ENCODE measurements around the gene LARGE1. TPM values are rescaled to one million over a fixed set of nuclear protein-coding genes. Genes with fewer than 3 reads are reported as not detected.

LARGE1 gene
- total and polyA plus RNA-seq, 10 donors, result 1.9 to 35.8 (median 22.8) TPM

GRCh38 chr22:33470456-33470855 lies 449.8 kb downstream of the LARGE1 start:
- no peaks in the 10 kb centered on the region for H3K27me3 ChIP-seq (replicated peaks in 1 of 7)
- H3K4me3 ChIP-seq, result no peak overlapping the region
- no peaks in the 10 kb centered on the region for H3K9me3 ChIP-seq
- TF ChIP-seq POLR2AphosphoS5 (IDR thresholded peaks at IDR 0.05), result no peak
- TF ChIP-seq CTCF (IDR thresholded peaks at IDR 0.05 in 8 of 11, conservative IDR thresholded peaks at IDR 0.05 in 3 of 11), result no peak
- TF ChIP-seq POLR2A (IDR thresholded peaks at IDR 0.05), result no peak
- DNase-seq, result no peak
- no peaks in the 10 kb centered on the region for H3K36me3 ChIP-seq
- no peaks in the 10 kb centered on the region for H3K4me1 ChIP-seq
- intact Hi-C loops (cut with DNase I; ENCODE audit: low total_unique reads), result no loop called here
- 53 to 70% (median 60%) methylated on average over 6 of the region's 6 CpGs for WGBS, 5 donors
- H3K27ac ChIP-seq, result no peak overlapping the region

- Histone ChIP-seq H3K27ac (no peak overlapping the region), H3K4me1 (no peaks in the 10 kb centered on the region), H3K9me3 (peaks cover 0 to 7% (median 2%) of the 10 kb centered on the region in 8 donors), H3K4me3 (no peak overlapping the region), H3K27me3 (replicated peaks in 1 of 7) (no peaks in the 10 kb centered on the region), H3K36me3 (no peaks in the 10 kb centered on the region)
- intact Hi-C loops (cut with DNase I; ENCODE audit: low total_unique reads), result no loop called here
- WGBS, 5 donors, result 71 to 95% (median 90%) methylated on average over 5 of the region's 5 CpGs
- TF ChIP-seq POLR2A (IDR thresholded peaks at IDR 0.05) (no peak), CTCF (IDR thresholded peaks at IDR 0.05 in 8 of 11, conservative IDR thresholded peaks at IDR 0.05 in 3 of 11) (no peak), POLR2AphosphoS5 (IDR thresholded peaks at IDR 0.05) (no peak)
- DNase-seq, result no peak
Measured at GRCh38 chr22:33467620-33468095, 452.6 kb downstream of the LARGE1 start.

- DNase-seq, result no peak
- Histone ChIP-seq H3K4me1 (no peaks in the 10 kb centered on the region), H3K36me3 (no peaks in the 10 kb centered on the region), H3K27ac (no peak overlapping the region), H3K27me3 (replicated peaks in 1 of 7) (no peaks in the 10 kb centered on the region), H3K9me3 (peaks cover 0 to 13% (median 7%) of the 10 kb centered on the region in 8 donors), H3K4me3 (no peak overlapping the region)
- TF ChIP-seq CTCF (IDR thresholded peaks at IDR 0.05 in 8 of 11, conservative IDR thresholded peaks at IDR 0.05 in 3 of 11), result no peak
- TF ChIP-seq POLR2A (IDR thresholded peaks at IDR 0.05), result no peak
- TF ChIP-seq POLR2AphosphoS5 (IDR thresholded peaks at IDR 0.05), result no peak
- WGBS, 5 donors, result 23 to 41% (median 34%) methylated on average over 2 of the region's 2 CpGs
- intact Hi-C loops (cut with DNase I; ENCODE audit: low total_unique reads), result no loop called here
Measured at GRCh38 chr22:33467080-33467479, 453.2 kb downstream of the LARGE1 start.

- no peak for TF ChIP-seq POLR2AphosphoS5 (IDR thresholded peaks at IDR 0.05)
- no peak for TF ChIP-seq CTCF (IDR thresholded peaks at IDR 0.05 in 8 of 11, conservative IDR thresholded peaks at IDR 0.05 in 3 of 11)
- TF ChIP-seq POLR2A (IDR thresholded peaks at IDR 0.05), result no peak
- Histone ChIP-seq H3K9me3 (peaks cover 0 to 28% (median 14%) of the 10 kb centered on the region in 8 donors), H3K27ac (no peak overlapping the region), H3K36me3 (no peaks in the 10 kb centered on the region), H3K4me3 (no peak overlapping the region), H3K27me3 (replicated peaks in 1 of 7) (no peaks in the 10 kb centered on the region), H3K4me1 (no peaks in the 10 kb centered on the region)
- intact Hi-C loops (cut with DNase I; ENCODE audit: low total_unique reads), result no loop called here
- DNase-seq, result no peak
- 28 to 39% (median 34%) methylated on average over 5 of the region's 5 CpGs for WGBS, 5 donors
Measured at GRCh38 chr22:33465554-33465953, 454.7 kb downstream of the LARGE1 start.
